Naive thymus-derived CD8-positive, alpha-beta T cell (primary cell): Measurements from ENCODE around the gene AHNAK. TPM values are rescaled to one million over a fixed set of nuclear protein-coding genes. Genes with fewer than 3 reads are reported as not detected.

Experiments used
- ATAC-seq, 2 donors: fragments of 150-1000 bp; cut with Tn5 transposase in 1 of 2; sonication (Bioruptor Pico), chemical (Tn5 transposase) in 1 of 2; 1 replicate in 1 of 2; 2 replicates in 1 of 2; pipeline ENCODE4 v1.10.0; 2021; ENCODE audit warnings: mild to moderate bottlenecking in 2 of 2, moderate library complexity in 2 of 2
- POLR2A ChIA-PET: fragments of 350-600 bp; sonication (Branson Sonifier 250); formaldehyde crosslinking; loops from one replicate; lab custom pipeline; 2021; ENCODE audit warnings: antibody characterized with exemption; lab: Charles Lee
- DNase-seq, 10 donors: peaks; one replicate each; pipeline versions ENCODE4 v3.0.0 to v3.0.0-alpha.2; 2020 to 2022
- H3K27ac Mint-ChIP-seq, 10 donors: one replicate each; pipeline ENCODE4 v1.8.0; 2020 to 2022; ENCODE audit warnings: mild to moderate bottlenecking in 10 of 10, mixed read lengths in 10 of 10, moderate library complexity in 4 of 10, inconsistent platforms in 1 of 10
- H3K27me3 Mint-ChIP-seq, 5 donors: one replicate each; pipeline ENCODE4 v1.8.0; 2021 to 2022; ENCODE audit warnings: mixed read lengths in 5 of 5
- H3K36me3 Mint-ChIP-seq, 3 donors: one replicate each; pipeline ENCODE4 v1.8.0; 2020 to 2022; ENCODE audit warnings: mixed read lengths in 3 of 3, mild to moderate bottlenecking in 2 of 3, inconsistent platforms in 1 of 3
- H3K4me1 Mint-ChIP-seq, 4 donors: one replicate each; pipeline ENCODE4 v1.8.0; 2021 to 2022; ENCODE audit warnings: mixed read lengths in 4 of 4
- H3K4me3 Mint-ChIP-seq, 10 donors: one replicate each; pipeline ENCODE4 v1.8.0; 2020 to 2022; ENCODE audit warnings: mild to moderate bottlenecking in 10 of 10, mixed read lengths in 10 of 10, moderate library complexity in 6 of 10, inconsistent platforms in 1 of 10
- H3K9me3 Mint-ChIP-seq, 9 donors: one replicate each; pipeline ENCODE4 v1.8.0; 2020 to 2022; ENCODE audit warnings: mixed read lengths in 9 of 9, mild to moderate bottlenecking in 3 of 9, inconsistent platforms in 1 of 9, moderate library complexity in 1 of 9
- polyA plus RNA-seq, 3 donors: library from polyadenylated mRNA; unstranded; fragments of 300-500 nt; fragmentation: Illumina TruSeq; gene quantifications; one replicate each; pipeline ENCODE4 v1.2.3, GENCODE V29; 2021
- total RNA-seq, 8 experiments: library from RNA in 2 of 8; stranded (reverse) in 2 of 8; gene quantifications; one replicate each; pipeline ENCODE4 v1.2.3 and lab custom pipeline; 2021 to 2026

Gene AHNAK
- total and polyA plus RNA-seq, 5 experiments from 2014 or later: 7.7 to 231 (median 19.8) TPM

GRCh38 chr11:62540804-62541701 lies 5.6 kb downstream of the AHNAK start:
- H3K36me3 Mint-ChIP-seq: peaks cover 0 to 10% (median 0%) of the 10 kb centered on the region in 3 donors
- ATAC-seq (no peak), DNase-seq (no peak)
- peaks cover 39 to 77% (median 67%) of the 10 kb centered on the region in 4 donors for H3K4me1 Mint-ChIP-seq
- H3K4me3 Mint-ChIP-seq: peak overlapping the region; percentile 22 to 94 (median 64)
- no peaks in the 10 kb centered on the region for H3K27me3 Mint-ChIP-seq
- H3K27ac Mint-ChIP-seq: peak overlapping the region in 8 of 10 donors; percentile 51 to 99 (median 84)
- no peaks in the 10 kb centered on the region for H3K9me3 Mint-ChIP-seq
- POLR2A ChIA-PET: interaction anchor here (0.6 to 6.3 kb wide), 6 partner anchors 12 to 117 kb away, joined by 3 to 207 read pairs (median 4); no protein-coding TSS in a partner anchor

DNA sequence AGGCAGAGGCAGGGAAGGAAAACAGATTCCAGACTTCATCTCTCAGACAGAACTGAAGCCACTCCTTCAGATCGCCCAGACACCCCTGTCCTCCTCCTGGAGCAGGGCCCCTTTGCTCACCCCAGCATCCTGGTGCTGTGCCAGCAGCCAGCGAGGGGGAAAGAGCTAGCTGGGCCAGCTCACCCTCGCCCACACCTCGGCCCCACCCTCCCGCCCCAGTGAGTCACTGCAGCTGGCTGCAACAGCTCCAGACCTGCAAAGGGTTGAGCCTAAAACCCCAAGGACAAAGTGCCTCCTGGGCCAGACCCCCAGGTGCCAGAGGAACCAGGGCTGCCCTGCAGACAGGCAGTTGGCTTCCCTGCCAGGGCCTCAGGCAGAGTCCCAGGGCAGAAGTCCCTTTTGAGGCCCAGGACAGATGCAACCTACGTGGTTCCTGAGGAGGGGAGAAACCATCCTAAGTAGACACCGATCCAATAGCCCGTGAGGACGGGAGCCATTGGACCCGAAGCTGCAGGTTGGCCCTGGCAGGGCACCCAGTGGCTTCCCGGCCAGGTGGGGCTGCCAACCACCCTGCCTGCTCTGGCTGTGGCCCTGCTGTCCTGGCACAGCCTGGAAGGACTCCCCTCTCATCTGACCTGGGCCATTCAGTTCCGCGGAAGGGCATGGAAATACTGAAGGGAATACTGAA lies 7.2 kb downstream of the AHNAK start:
- H3K9me3 Mint-ChIP-seq: no peaks in the 10 kb centered on the region
- DNase-seq (peak in 1 of 10 donors; percentile 45), ATAC-seq (peak in 1 of 2 donors; percentile 5)
- peaks cover 0 to 22% (median 4%) of the 10 kb centered on the region in 3 donors for H3K36me3 Mint-ChIP-seq
- H3K4me3 Mint-ChIP-seq: peak overlapping the region in 6 of 10 donors; percentile 15 to 73 (median 37)
- POLR2A ChIA-PET: interaction anchor here (0.5 to 1.7 kb wide), 5 partner anchors 17 to 115 kb away, joined by 3 to 8 read pairs (median 4); partner anchors contain the start of gene TUT1
- H3K27me3 Mint-ChIP-seq: no peaks in the 10 kb centered on the region
- peaks cover 36 to 68% (median 57%) of the 10 kb centered on the region in 4 donors for H3K4me1 Mint-ChIP-seq
- peak overlapping the region in 7 of 10 donors; percentile 21 to 87 (median 73) for H3K27ac Mint-ChIP-seq

DNA sequence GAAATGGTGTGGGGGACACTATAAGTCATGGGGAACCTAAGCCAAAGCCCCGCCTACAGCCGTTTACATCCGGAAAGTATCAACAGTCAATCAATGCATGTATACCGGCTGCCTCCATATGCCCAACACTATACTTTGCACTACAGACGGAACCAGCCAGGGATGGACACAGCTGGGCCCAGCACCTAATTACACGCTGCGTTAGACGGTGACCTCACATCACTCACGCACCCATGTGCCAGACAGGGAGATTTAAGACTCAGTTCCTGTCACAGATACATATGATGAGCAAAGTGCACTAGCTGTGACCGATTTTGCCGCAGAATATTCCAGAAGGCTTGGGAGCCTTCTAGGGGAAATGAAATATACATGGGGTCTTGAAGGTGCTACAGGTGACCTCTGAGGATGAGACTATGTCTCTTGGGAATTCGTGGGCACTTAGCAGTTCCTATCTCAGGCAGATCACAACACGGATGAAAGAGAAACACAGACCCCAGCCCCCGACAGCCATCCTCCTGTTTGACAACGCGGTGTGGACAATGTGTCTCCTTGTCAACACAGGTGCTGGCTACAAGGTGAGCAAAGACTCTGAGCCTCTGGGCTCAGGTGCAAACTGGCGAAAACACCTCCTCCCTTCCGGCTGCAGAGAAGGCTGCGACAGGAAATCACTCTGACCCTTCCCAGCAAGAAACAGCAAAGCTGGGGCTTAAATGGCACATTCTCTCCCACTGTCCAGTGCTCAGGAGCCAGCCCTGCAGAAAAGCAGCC lies 8.0 kb downstream of the AHNAK start:
- no peak for ATAC-seq
- peak overlapping the region in 7 of 10 donors; percentile 15 to 73 (median 29) for H3K4me3 Mint-ChIP-seq
- POLR2A ChIA-PET: interaction anchor here (0.7 to 1.5 kb wide), 4 partner anchors 17 to 95 kb away, joined by 3 to 8 read pairs (median 4); partner anchors contain the start of gene TUT1
- DNase-seq: no peak
- H3K36me3 Mint-ChIP-seq: peaks cover 0 to 29% (median 8%) of the 10 kb centered on the region in 3 donors
- H3K27ac Mint-ChIP-seq: peak overlapping the region in 8 of 10 donors; percentile 21 to 87 (median 72)
- no peaks in the 10 kb centered on the region for H3K27me3 Mint-ChIP-seq
- H3K9me3 Mint-ChIP-seq: no peaks in the 10 kb centered on the region
- peaks cover 33 to 61% (median 50%) of the 10 kb centered on the region in 4 donors for H3K4me1 Mint-ChIP-seq

- Mint-ChIP-seq H3K27ac (peak overlapping the region in 6 of 10 donors; percentile 13 to 80 (median 72)), H3K27me3 (no peaks in the 10 kb centered on the region), H3K9me3 (no peaks in the 10 kb centered on the region), H3K36me3 (peaks cover 0 to 52% (median 21%) of the 10 kb centered on the region in 3 donors), H3K4me1 (peaks cover 23 to 39% (median 29%) of the 10 kb centered on the region in 4 donors), H3K4me3 (no peak overlapping the region)
- DNase-seq (no peak), ATAC-seq (no peak)
- POLR2A ChIA-PET: no interaction called here
These were observed 10.2 kb downstream of the AHNAK start for GRCh38 chr11:62536301-62536957.

DNA sequence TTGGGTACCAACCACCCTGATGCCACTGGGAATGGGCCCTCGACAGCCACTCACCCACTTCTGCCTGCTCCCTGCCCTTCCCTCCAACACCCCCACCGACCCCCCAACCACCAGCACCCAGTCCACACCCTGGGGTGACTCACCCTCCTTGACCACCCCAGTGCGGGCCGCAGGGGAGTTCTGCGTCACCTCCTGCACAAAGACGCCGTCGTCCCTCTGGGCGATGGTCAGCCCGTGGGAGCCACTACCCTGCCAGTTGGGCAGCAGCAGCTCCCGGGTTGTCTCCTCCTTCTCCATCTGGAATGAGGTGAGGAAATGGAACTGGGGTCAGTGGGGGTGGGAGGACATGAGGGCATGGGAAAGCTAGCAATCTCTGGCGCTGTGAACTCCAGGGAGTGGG lies 10.8 kb downstream of the AHNAK start:
- Mint-ChIP-seq H3K36me3 (peaks cover 0 to 58% (median 23%) of the 10 kb centered on the region in 3 donors), H3K27me3 (no peaks in the 10 kb centered on the region), H3K4me3 (no peak overlapping the region), H3K4me1 (peaks cover 17 to 33% (median 23%) of the 10 kb centered on the region in 4 donors), H3K9me3 (no peaks in the 10 kb centered on the region), H3K27ac (peak overlapping the region in 1 of 10 donors; percentile 75)
- POLR2A ChIA-PET: no interaction called here
- ATAC-seq (no peak), DNase-seq (no peak)

DNA sequence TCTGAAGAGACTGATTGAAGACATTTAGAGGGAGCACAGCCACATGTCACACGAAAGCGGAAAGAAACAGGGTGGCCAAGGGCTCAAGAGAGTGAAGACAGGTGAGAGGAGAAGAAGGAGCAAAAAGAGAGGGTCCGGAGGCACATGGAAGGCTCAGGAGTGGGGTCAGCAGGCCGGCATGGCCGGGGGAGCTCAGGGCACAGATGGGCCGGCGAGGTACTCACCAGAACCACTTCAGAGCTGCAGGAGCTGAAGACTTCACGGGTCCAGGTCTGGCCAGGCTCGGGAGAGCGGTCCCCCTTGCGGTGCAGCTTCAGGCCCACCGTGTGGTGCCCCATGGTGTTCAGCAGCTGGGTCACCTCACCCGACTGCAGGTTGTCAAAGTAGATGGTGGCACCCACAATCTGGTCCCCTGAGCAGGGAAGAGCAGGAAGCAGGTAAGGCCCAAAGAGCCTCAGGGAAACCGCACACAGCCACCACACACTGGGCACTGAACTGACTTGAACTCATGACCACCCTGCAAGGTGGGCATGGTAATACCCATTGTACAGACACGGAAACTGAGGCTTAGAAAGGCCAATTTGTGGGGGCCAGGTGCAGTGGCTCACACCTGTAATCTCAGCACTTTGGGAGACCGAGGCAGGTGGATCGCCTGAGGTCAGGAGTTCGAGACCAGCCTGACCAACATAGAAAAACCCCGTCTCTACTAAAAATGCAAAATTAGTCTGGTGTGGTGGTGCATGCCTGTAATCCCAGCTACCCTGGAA lies 11.6 kb downstream of the AHNAK start:
- H3K36me3 Mint-ChIP-seq: peaks cover 0 to 61% (median 23%) of the 10 kb centered on the region in 3 donors
- no peaks in the 10 kb centered on the region for H3K9me3 Mint-ChIP-seq
- H3K4me3 Mint-ChIP-seq: no peak overlapping the region
- ATAC-seq (no peak), DNase-seq (no peak)
- H3K27me3 Mint-ChIP-seq: no peaks in the 10 kb centered on the region
- POLR2A ChIA-PET: interaction anchor here (0.6 kb wide), 1 partner anchor 43 kb away, joined by 4 read pairs; no protein-coding TSS in a partner anchor
- peaks cover 15 to 26% (median 21%) of the 10 kb centered on the region in 4 donors for H3K4me1 Mint-ChIP-seq
- peak overlapping the region in 3 of 10 donors; percentile 53 to 62 (median 60) for H3K27ac Mint-ChIP-seq

GRCh38 chr11:62532096-62532495 lies 14.5 kb downstream of the AHNAK start:
- Mint-ChIP-seq H3K27ac (peak overlapping the region in 1 of 10 donors; percentile 8), H3K9me3 (no peaks in the 10 kb centered on the region), H3K27me3 (no peaks in the 10 kb centered on the region), H3K36me3 (peaks cover 0 to 80% (median 23%) of the 10 kb centered on the region in 3 donors), H3K4me3 (no peak overlapping the region), H3K4me1 (peaks cover 3 to 9% (median 6%) of the 10 kb centered on the region in 4 donors)
- ATAC-seq: no peak
- POLR2A ChIA-PET: no interaction called here
- no peak for DNase-seq

- no peaks in the 10 kb centered on the region for H3K9me3 Mint-ChIP-seq
- H3K36me3 Mint-ChIP-seq: peaks cover 0 to 63% (median 9%) of the 10 kb centered on the region in 3 donors
- POLR2A ChIA-PET: no interaction called here
- H3K27me3 Mint-ChIP-seq: no peaks in the 10 kb centered on the region
- ATAC-seq (no peak), DNase-seq (no peak)
- H3K4me3 Mint-ChIP-seq: no peak overlapping the region
- peaks cover 0 to 7% (median 4%) of the 10 kb centered on the region in 4 donors for H3K4me1 Mint-ChIP-seq
- peak overlapping the region in 3 of 10 donors; percentile 21 to 79 (median 37) for H3K27ac Mint-ChIP-seq
These were observed 29.8 kb downstream of the AHNAK start for GRCh38 chr11:62516736-62517371.

GRCh38 chr11:62514151-62514550 lies 32.5 kb downstream of the AHNAK start:
- no peaks in the 10 kb centered on the region for H3K27me3 Mint-ChIP-seq
- no peak for DNase-seq
- POLR2A ChIA-PET: no interaction called here
- H3K9me3 Mint-ChIP-seq: no peaks in the 10 kb centered on the region
- H3K4me3 Mint-ChIP-seq: peak overlapping the region in 1 of 10 donors; percentile 45
- peaks cover 0 to 7% (median 4%) of the 10 kb centered on the region in 4 donors for H3K4me1 Mint-ChIP-seq
- H3K27ac Mint-ChIP-seq: peak overlapping the region in 1 of 10 donors; percentile 28
- ATAC-seq: peak in 1 of 2 donors; percentile 15
- peaks cover 0 to 38% (median 2%) of the 10 kb centered on the region in 3 donors for H3K36me3 Mint-ChIP-seq

- ATAC-seq (peak in 1 of 2 donors; percentile 18), DNase-seq (no peak)
- H3K36me3 Mint-ChIP-seq: peaks cover 0 to 34% (median 2%) of the 10 kb centered on the region in 3 donors
- no peak overlapping the region for H3K27ac Mint-ChIP-seq
- peaks cover 0 to under 1% (median 0%) of the 10 kb centered on the region in 5 donors for H3K27me3 Mint-ChIP-seq
- POLR2A ChIA-PET: no interaction called here
- no peak overlapping the region for H3K4me3 Mint-ChIP-seq
- H3K9me3 Mint-ChIP-seq: no peaks in the 10 kb centered on the region
- H3K4me1 Mint-ChIP-seq: peaks cover 0 to 12% (median 4%) of the 10 kb centered on the region in 4 donors
These were observed 33.0 kb downstream of the AHNAK start for GRCh38 chr11:62513626-62514025.
